ENCODE measurements around the gene FAM151A. TPM values are rescaled to one million over a fixed set of nuclear protein-coding genes. Genes with fewer than 3 reads are reported as not detected.

FAM151A gene
- polyA plus RNA-seq, 1 donor from 2014 or later: not detected

GRCh38 chr1:54565113-54565501, 58.2 kb downstream of the FAM151A start:
- Histone ChIP-seq H3K4me2 (ENCODE audit: low read length) (no peak overlapping the region), H3K9me3 (ENCODE audit: low read length) (no peaks in the 10 kb centered on the region), H3K9ac (ENCODE audit: low read length) (no peak overlapping the region), H3K9me2 (ENCODE audit: insufficient read depth, low read length) (no peaks in the 10 kb centered on the region), H2AFZ (ENCODE audit: low read depth, low read length) (no peak overlapping the region), H4K20me1 (ENCODE audit: insufficient read depth) (no peaks in the 10 kb centered on the region), H3K4me3 (ENCODE audit: low read length) (no peak overlapping the region), H3K79me2 (replicated peaks; ENCODE audit: insufficient read depth, low read length) (no peaks in the 10 kb centered on the region), H3K27ac (ENCODE audit: low read length) (no peak overlapping the region), H3F3A (ENCODE audit: insufficient read depth, low read length, poor library complexity, severe bottlenecking) (no peaks in the 10 kb centered on the region), H3K36me3 (ENCODE audit: insufficient read depth, low read length) (no peaks in the 10 kb centered on the region), H3K27me3 (ENCODE audit: insufficient read depth, low read depth, low read length) (no peaks in the 10 kb centered on the region)
- TF ChIP-seq RAD21 (conservative IDR thresholded peaks at IDR 0.05) (no peak), TAF1 (IDR thresholded peaks at IDR 0.05; ENCODE audit: low read depth) (no peak), SMC3 (conservative IDR thresholded peaks at IDR 0.05; ENCODE audit: poor library complexity) (no peak), REST (IDR thresholded peaks at IDR 0.05; ENCODE audit: borderline replicate concordance) (no peak), EZH2 (IDR thresholded peaks at IDR 0.05; ENCODE audit: borderline replicate concordance, insufficient read depth, low read length, poor library complexity, severe bottlenecking) (no peak), MXI1 (conservative IDR thresholded peaks at IDR 0.05; ENCODE audit: poor library complexity, severe bottlenecking) (no peak), POLR2AphosphoS5 (IDR thresholded peaks at IDR 0.05) (no peak), EP300 (conservative IDR thresholded peaks at IDR 0.05; ENCODE audit: poor library complexity, severe bottlenecking) (no peak)
- TF ChIP-seq, protein P1, sequence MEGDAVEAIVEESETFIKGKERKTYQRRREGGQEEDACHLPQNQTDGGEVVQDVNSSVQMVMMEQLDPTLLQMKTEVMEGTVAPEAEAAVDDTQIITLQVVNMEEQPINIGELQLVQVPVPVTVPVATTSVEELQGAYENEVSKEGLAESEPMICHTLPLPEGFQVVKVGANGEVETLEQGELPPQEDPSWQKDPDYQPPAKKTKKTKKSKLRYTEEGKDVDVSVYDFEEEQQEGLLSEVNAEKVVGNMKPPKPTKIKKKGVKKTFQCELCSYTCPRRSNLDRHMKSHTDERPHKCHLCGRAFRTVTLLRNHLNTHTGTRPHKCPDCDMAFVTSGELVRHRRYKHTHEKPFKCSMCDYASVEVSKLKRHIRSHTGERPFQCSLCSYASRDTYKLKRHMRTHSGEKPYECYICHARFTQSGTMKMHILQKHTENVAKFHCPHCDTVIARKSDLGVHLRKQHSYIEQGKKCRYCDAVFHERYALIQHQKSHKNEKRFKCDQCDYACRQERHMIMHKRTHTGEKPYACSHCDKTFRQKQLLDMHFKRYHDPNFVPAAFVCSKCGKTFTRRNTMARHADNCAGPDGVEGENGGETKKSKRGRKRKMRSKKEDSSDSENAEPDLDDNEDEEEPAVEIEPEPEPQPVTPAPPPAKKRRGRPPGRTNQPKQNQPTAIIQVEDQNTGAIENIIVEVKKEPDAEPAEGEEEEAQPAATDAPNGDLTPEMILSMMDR (IDR thresholded peaks at IDR 0.05; ENCODE audit: poor library complexity, severe bottlenecking): no peak

GRCh38 chr1:54564312-54565112, 58.8 kb downstream of the FAM151A start:
- Histone ChIP-seq H3K9me3 (ENCODE audit: low read length) (no peaks in the 10 kb centered on the region), H2AFZ (ENCODE audit: low read depth, low read length) (no peak overlapping the region), H3K27me3 (ENCODE audit: insufficient read depth, low read depth, low read length) (no peaks in the 10 kb centered on the region), H3F3A (ENCODE audit: insufficient read depth, low read length, poor library complexity, severe bottlenecking) (no peaks in the 10 kb centered on the region), H3K36me3 (ENCODE audit: insufficient read depth, low read length) (no peaks in the 10 kb centered on the region), H3K27ac (ENCODE audit: low read length) (no peak overlapping the region), H3K4me3 (ENCODE audit: low read length) (no peak overlapping the region), H4K20me1 (ENCODE audit: insufficient read depth) (no peaks in the 10 kb centered on the region), H3K9me2 (ENCODE audit: insufficient read depth, low read length) (no peaks in the 10 kb centered on the region), H3K79me2 (replicated peaks; ENCODE audit: insufficient read depth, low read length) (no peaks in the 10 kb centered on the region), H3K4me2 (ENCODE audit: low read length) (no peak overlapping the region), H3K9ac (ENCODE audit: low read length) (no peak overlapping the region)
- TF ChIP-seq MXI1 (conservative IDR thresholded peaks at IDR 0.05; ENCODE audit: poor library complexity, severe bottlenecking) (no peak), EP300 (conservative IDR thresholded peaks at IDR 0.05; ENCODE audit: poor library complexity, severe bottlenecking) (no peak), POLR2AphosphoS5 (IDR thresholded peaks at IDR 0.05) (no peak), RAD21 (conservative IDR thresholded peaks at IDR 0.05) (no peak), TAF1 (IDR thresholded peaks at IDR 0.05; ENCODE audit: low read depth) (no peak), REST (IDR thresholded peaks at IDR 0.05; ENCODE audit: borderline replicate concordance) (no peak), SMC3 (conservative IDR thresholded peaks at IDR 0.05; ENCODE audit: poor library complexity) (no peak), EZH2 (IDR thresholded peaks at IDR 0.05; ENCODE audit: borderline replicate concordance, insufficient read depth, low read length, poor library complexity, severe bottlenecking) (no peak)
- TF ChIP-seq, protein P1 (IDR thresholded peaks at IDR 0.05; ENCODE audit: poor library complexity, severe bottlenecking): no peak
